ENCODE data around the gene KRCC1. TPM values are rescaled to one million over a fixed set of nuclear protein-coding genes. Genes with fewer than 3 reads are reported as not detected.

The KRCC1 gene
- 13.5 and 16.7 TPM in 2 replicates for total RNA-seq

GRCh38 chr2:88055371-88056128 is at the start of gene KRCC1:
KRCC1 (minus strand) TSS chr2:88055783; CDS start chr2:88028563, 27,220 bp downstream.
- DNase-seq (ENCODE audit: low read depth, low spot score), result peak; percentile 75

GRCh38 chr2:88100489-88100858 is 44.9 kb upstream of the KRCC1 start:
- no peak for DNase-seq (ENCODE audit: low read depth, low spot score)

- no peak for DNase-seq (ENCODE audit: low read depth, low spot score)
Observed at GRCh38 chr2:88099798-88100488, 44.4 kb upstream of the KRCC1 start.

GRCh38 chr2:88098558-88098900 is 42.9 kb upstream of the KRCC1 start:
- no peak for DNase-seq (ENCODE audit: low read depth, low spot score)

GRCh38 chr2:88097891-88098557 is 42.4 kb upstream of the KRCC1 start:
- DNase-seq (ENCODE audit: low read depth, low spot score), result no peak

GRCh38 chr2:88097192-88097591 is 41.6 kb upstream of the KRCC1 start:
- DNase-seq (ENCODE audit: low read depth, low spot score), result no peak

GRCh38 chr2:88096708-88097107 is 41.1 kb upstream of the KRCC1 start:
- DNase-seq (ENCODE audit: low read depth, low spot score), result no peak

- no peak for DNase-seq (ENCODE audit: low read depth, low spot score)
Observed at GRCh38 chr2:88095022-88095421, 39.4 kb upstream of the KRCC1 start.

- no peak for DNase-seq (ENCODE audit: low read depth, low spot score)
Observed at GRCh38 chr2:88092773-88093172, 37.2 kb upstream of the KRCC1 start.

GRCh38 chr2:88091943-88092342 is 36.4 kb upstream of the KRCC1 start:
- DNase-seq (ENCODE audit: low read depth, low spot score), result no peak

- DNase-seq (ENCODE audit: low read depth, low spot score), result no peak
Observed at GRCh38 chr2:88090446-88091283, 35.1 kb upstream of the KRCC1 start.

GRCh38 chr2:88088999-88089398 is 33.4 kb upstream of the KRCC1 start:
- no peak for DNase-seq (ENCODE audit: low read depth, low spot score)

GRCh38 chr2:88087763-88088162 is 32.2 kb upstream of the KRCC1 start:
- DNase-seq (ENCODE audit: low read depth, low spot score), result no peak

GRCh38 chr2:88087073-88087472 is 31.5 kb upstream of the KRCC1 start:
- DNase-seq (ENCODE audit: low read depth, low spot score), result no peak

- DNase-seq (ENCODE audit: low read depth, low spot score), result no peak
Observed at GRCh38 chr2:88086401-88086800, 30.8 kb upstream of the KRCC1 start.

- no peak for DNase-seq (ENCODE audit: low read depth, low spot score)
Observed at GRCh38 chr2:88085602-88086001, 30.0 kb upstream of the KRCC1 start.

- no peak for DNase-seq (ENCODE audit: low read depth, low spot score)
Observed at GRCh38 chr2:88085099-88085498, 29.5 kb upstream of the KRCC1 start.

GRCh38 chr2:88082781-88083180 is 27.2 kb upstream of the KRCC1 start:
- no peak for DNase-seq (ENCODE audit: low read depth, low spot score)

- no peak for DNase-seq (ENCODE audit: low read depth, low spot score)
Observed at GRCh38 chr2:88081924-88082608, 26.5 kb upstream of the KRCC1 start.

- no peak for DNase-seq (ENCODE audit: low read depth, low spot score)
Observed at GRCh38 chr2:88080545-88080944, 25.0 kb upstream of the KRCC1 start.

- DNase-seq (ENCODE audit: low read depth, low spot score), result no peak
Observed at GRCh38 chr2:88078643-88079172, 23.1 kb upstream of the KRCC1 start.
